GM21717 (cell line): Measurements from ENCODE around the gene CYB561D2.

Experiments used
- ATAC-seq: cut with Tn5 transposase; IDR thresholded peaks from one replicate; pipeline ENCODE4 v1.9.1; 2021; ENCODE audit warnings: mild to moderate bottlenecking, moderate library complexity; ENCODE audit not compliant: unreplicated experiment

The CYB561D2 gene

DNA sequence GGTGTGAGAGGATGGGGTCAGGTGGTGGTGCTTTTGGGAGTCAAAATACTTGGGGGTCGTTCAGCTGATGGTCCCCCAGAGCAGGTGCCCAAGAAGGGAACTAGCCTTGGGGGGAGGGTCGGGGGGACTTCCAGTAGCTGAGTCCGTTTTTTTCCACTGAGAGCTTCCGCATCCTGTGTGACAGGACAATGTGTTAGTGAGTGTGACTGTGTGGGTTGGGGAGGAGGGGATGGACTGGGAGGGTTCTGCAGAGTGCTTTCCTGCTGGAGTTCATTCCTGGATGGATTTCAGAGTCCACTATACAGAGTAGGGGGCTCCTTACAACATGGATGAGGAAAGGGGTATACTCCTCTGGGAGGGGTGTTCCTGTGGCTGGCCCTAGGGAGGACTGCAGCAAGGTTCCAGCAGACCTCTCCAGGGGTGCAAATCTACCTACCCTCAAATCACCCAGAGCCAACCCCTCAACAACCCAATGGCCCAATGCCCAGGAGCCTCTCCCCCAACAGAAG, 27.5 kb upstream of the CYB561D2 start:
- ATAC-seq: no peak

DNA sequence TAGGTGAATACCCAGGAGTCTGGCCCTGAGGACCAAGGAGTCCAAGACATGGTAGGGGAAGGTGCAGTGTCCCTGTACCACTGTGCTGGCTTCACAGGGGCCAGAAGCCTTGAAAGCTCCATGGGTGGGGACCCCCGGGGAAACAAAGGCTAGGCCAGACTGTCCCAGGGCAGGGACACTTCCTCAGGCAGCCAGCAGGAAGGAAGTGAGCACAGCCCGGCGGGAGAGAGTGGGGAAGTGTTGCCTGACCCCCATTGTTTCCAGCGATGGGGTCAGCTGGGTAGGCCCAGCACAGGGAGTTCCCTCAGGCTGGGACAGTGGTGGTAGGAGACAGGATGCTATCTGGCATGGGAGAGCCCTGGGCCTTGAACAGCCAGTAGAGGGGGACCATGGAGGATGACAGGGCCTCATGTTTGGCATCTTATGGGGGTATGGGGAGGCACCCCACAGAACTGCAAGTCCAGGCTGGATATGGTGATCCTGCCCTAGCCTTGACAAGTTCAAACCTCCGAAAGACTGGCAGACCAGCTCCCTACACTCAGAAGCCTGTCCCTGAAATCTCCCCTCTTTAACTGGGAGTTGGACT, 27.0 kb upstream of the CYB561D2 start:
- no peak for ATAC-seq

DNA sequence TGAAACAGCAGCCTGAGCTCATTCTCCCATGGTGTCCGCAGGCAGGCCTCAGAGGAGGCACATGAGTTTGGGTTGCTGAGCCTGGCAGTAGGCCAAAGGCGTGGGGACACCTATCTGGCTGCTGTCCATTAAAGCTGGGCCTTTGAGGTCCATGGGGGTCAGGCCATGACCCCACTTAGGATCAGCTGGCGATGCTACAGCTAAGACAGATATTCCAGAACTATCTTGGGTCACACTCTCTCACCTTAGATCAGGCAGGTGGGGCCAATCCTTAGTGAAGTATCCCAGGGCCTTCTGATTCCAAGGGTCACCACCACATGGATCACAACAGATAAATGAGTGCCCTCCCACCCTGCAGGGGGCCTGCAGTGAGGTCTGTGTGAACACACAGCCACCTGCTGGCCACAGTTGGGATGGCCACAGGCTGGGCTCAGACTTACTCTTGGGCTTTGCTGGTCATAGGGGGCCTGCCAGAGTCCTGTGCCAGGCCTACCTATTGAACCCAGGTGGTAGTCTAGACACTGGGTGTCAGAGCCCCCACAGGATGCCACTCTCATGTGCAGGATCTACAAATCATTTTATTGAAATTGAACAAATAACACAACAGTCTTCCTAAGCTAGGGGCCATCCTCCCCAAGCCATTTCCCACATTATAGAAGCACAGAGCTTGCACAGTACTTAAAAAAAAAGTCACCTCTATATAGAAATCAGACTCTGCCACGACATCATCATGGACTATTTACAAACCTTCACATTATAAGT, 26.1 kb upstream of the CYB561D2 start:
- ATAC-seq: no peak

DNA sequence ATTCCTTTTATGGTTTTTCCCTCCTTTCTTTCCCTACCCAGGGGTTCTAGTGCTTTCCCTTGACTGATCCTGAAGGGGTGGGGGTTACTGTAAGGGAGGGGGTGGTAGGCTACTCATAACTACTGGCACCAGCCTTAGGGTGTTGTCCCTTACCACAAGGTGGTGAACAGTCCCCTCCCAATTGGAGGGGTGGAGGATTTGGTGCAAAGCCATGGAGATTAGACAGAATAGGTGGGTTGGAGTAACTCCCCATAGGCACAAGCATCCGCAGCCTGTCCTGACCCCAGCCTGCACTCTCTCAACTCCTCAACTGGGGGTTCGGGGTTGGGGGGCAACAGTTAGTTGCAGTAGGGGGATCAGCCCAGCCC, 25.6 kb upstream of the CYB561D2 start:
- no peak for ATAC-seq

DNA sequence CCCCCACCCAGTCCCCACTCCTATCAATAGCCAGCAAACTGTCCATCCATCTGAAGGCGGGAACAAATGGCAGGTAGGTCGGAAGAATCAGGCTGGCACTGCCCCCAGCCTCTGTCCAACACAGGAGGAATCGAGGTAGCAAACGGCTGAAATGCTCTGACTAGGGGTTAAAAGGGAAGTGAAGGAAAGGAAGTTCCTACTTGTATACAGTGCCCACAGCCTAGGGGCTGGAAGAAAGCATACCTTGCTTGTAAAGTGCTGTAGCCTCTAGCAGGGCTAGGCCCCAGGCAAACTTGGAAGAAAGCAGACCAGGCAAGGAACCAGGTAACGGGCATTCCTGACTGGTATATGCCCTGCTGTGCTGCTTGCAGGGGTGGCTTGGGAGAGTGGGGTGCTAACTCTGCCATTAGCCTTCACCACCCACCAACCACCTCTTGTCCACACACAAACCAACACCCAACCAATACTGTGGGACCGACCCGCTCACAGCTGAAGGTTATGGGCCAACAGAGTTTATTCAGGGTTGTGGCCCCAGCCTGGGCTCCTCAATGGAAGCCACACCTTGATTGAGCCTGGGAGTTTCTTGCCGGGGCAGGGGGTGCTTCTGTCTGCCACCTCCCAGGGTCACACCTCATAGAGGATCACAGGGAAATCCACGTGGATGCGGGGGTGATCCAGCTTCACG, 25.0 kb upstream of the CYB561D2 start:
- ATAC-seq: no peak

DNA sequence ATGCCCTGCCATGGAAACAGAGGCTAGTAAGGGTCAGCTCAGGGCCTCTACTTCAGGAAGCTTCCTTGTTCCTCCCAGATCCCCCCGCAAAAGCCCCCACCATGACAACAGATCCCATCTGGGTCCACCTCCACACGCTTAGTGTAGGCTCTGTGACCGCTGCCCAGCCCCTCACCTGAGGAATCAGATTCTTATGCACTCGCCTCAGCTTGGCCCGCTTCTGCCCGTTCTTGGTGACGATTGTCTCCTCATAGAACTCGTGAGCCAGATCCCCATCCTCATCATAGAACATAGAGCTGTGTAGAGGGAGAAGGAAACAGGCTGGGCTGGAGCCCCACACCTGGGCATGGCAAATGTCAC, 24.5 kb upstream of the CYB561D2 start:
- ATAC-seq: no peak

DNA sequence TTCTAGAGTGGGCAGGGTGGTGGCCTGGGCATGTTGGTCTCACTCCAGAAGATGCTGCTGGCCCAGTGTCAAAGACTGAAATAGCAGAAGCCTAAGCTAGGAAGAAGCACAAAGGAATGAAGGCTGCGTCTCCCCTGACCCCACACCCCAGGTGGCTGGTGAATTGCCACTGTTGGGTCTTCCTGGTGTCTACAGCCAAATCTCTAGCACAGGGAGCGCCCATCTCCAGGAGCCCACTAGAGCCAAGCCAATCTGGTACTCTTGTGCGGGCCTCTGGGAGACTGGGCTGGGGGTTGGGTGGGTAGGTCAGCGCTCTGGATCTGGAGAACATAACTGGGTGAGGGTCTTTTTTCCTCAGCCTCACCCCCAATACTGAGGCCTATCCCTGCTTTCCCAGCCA, 23.5 kb upstream of the CYB561D2 start:
- no peak for ATAC-seq

DNA sequence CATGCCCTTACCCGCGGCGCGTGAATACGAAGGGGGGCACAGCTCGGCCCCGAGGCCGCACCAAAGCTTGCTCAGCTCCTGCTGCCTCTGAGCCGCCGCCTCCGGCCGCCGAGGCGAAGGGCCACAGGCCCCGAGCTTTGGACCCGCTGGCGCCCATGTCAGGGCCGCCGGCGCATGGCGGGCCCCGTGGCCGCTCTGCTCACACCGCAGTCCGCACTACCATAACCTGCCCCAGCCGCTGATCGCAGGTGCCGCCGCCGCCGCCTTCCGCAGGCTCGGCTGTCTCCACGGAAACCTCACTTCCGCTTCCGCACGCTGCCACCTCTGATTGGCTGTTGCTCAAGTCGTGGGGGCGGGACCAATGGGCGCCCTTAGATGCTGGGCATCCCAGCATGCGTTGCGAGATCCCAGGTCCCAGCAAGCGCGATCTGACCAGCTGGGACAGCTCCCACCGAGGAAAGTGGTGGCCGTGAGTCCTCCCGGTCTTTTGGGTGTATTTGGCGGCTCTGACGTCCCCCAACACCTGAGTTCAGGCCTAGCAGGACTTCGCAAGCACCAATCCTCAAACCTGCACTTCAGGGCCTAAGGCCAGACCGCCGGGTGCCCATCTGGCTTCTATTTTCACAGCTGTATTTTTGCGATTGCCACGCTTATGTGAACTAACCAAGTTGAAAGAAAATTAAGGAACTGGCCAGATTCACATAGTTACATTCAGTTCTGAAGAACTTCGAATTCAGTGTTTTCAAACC, 22.5 kb upstream of the CYB561D2 start, which contains the start of gene TUSC2:
TUSC2 (minus strand) TSS at position 281 of the 749 bp plus-strand sequence; CDS start at position 157, 124 bp downstream.
- peak; percentile 69 for ATAC-seq

DNA sequence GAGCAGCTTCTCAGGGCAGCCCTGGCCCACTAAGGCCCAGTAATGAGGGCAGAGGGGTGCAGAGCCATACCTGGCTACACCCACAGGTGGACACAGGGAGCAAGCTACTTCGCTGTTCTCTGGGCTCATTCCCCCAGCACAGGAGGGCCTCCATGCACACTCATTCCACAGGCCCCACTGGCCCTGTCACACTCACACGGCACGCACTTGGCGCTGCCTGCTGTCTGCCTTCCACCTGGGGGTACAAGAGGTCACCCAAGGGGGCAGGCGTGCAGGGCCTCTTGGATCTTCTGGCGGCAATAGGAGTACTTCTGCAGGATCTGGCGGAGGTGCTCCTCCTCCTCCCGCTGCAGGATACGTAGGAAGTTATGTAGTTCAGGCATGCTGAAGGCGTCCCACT, 20.3 kb upstream of the CYB561D2 start:
- no peak for ATAC-seq

DNA sequence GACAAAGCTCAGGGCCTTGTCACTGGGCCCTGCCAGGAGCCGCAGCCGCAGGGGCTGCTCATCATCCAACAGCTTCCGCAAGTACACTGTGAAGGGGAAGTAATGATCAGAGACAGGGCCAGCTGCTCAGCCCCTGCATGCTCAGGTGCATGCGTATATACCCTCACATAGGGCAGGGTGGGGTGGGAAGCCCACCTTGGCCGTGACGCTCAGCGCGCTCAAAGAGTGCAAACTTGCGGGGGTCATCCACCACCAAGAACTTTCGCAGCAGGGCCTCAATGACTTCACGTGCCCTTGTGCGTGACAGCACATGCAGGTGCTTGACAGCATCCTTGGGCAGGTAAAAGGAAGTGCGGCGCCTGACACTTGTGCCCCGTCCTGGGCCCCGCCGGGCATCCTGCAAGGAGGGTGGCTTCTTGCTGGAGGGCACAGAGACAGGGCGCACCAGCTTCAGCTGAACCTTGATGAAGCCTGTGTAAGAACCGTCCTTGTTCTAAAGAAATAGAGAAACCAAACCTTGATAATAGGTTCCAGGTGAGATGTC, 19.2 kb upstream of the CYB561D2 start:
- no peak for ATAC-seq

DNA sequence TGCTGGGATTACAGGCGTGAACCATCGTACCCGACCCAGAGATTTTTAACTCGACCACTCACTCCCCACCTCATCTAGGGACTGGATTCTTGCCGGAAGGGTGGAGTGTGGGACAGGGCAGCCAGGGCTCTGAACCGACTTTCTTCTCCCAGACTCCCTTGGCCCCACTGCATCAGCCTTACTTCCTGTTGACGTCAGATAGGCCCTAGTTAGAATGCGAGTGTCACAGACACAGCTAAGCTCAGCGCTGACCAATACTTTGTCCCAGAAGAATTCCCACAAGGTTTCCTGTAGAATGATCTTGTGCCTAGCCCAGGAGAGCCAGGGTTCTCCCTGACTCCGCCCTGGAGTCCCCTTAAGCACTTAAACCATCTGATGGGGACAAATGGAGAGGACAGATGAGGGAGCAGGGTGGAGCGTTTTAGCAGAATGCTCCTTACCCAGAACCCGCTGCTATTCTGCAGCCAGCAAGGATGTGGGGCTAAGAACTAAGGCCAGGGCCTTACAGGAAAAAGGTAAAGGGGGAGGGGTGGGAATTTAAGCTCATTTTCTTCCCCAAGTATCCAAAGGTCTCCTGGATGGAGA, 16.8 kb upstream of the CYB561D2 start:
- ATAC-seq: no peak

DNA sequence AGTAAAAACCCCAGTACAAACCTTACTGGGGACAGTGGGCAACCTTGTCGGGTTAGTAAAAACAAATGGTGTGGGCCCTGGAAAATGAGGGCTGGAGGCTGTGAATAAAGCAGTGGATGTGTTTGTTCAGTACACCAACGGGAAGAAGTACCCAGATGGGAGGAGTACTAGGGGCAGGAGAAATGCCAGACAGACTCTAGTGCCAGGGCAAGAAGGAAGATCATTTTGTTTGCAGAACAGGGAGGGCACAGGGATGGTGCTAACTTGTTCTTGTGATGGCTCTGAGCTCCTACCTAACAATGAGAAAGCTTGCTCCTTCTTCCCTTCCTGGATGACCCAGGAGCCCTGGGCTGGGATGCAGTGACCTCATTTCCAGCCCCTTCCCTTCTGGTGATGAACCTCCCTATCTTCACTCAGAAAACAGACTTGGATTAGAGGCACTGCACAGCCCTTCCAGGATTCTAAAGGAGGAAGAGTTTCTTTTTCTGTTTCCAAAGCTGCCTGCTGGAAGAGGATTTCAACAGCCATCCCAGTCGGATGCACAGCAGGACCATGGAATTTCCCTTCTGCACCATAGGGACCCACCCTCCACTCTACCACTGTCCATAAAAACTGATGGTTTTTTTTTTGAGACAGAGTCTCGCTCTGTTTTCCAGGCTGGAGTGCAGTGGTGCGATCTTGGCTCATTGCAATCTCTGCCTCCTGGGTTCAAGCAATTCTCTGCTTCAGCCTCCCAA, 16.2 kb upstream of the CYB561D2 start:
- no peak for ATAC-seq

DNA sequence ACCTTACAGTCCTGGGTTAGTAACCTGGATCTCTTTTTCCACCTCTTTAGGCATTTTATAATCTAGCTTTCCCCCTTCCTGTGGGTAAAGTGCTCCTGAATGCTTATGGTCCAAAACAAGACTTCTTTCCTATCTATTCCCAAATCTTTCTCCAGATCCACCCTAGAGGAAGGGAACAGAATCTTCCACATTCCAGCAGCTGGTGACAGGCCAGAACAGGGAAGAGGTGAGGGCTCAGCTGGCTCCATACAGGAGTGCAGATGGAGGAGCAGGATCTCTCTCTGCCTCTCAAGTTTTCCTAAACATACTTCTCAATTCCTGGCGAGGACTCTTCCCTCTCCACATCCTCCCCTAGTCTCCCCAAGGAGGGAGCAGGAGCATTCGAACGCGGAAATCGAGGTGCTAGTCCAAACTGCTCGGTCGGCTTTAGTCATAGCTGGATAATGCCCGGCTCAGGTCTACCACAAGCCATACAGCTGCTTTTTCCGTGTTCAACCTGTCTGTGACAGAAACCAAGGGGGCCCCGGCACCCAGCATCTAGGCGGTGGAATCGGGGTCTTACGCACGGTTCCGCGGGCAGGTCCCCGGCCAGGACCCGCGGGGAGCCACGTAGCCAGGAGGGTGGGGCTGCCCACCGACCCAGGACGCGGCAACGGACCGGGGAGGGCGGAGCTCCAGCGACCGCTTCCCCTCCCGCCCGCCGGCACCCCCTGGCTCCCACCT, 14.0 kb upstream of the CYB561D2 start:
- peak; percentile 31 for ATAC-seq

DNA sequence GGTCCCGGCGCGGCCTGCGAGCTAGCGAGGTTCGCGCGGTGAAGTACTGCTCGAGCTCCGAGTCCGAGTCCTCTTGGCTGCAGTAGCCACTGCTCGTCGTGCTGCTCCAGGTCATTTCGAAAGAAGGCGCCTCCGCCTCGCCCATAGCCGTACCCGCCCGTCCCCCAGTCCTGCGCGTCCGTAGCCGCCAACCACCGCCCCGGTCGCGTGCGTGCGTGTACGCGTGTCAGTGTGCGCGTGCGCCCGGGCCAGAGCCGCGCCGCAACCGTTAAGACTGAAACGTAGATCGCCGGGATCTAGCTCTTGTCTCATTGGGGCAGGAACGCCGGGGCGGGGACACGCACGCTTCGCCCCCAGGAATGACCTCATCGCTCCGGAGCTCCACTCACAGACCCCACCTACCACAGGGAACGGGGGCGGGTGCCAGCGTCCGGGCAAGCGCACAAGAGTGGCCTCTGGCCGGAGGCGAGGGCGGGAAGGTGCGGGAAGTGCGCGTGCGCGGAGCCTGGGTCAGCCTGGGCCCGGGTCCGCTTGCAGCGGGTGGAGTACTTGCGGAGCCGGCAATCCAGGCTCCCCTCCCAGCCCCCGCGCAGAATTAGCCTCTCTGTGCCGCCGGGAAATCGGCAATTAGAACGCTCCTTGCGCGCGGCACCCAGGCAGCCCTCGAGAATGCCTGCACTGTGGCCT, 13.3 kb upstream of the CYB561D2 start:
- ATAC-seq: peak; percentile 61

DNA sequence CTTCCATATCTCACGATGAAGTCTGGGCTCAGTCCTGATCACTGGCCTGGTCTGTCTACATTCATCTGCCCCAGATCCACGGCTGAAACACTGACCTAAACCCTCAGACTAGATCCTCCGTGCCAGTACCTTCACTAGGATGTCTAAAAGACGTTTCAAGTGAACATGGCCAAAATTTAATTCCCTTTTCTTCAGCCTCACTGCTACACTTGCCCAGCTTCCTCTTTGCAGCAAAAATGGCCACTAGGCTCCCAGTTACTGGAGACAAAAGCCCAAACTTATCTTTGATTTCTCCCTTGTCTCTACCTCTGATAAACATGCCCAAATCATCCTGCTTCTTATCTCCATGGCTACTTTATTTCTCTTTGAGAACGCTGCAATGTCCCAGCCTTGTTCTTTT, 11.7 kb upstream of the CYB561D2 start:
- no peak for ATAC-seq

DNA sequence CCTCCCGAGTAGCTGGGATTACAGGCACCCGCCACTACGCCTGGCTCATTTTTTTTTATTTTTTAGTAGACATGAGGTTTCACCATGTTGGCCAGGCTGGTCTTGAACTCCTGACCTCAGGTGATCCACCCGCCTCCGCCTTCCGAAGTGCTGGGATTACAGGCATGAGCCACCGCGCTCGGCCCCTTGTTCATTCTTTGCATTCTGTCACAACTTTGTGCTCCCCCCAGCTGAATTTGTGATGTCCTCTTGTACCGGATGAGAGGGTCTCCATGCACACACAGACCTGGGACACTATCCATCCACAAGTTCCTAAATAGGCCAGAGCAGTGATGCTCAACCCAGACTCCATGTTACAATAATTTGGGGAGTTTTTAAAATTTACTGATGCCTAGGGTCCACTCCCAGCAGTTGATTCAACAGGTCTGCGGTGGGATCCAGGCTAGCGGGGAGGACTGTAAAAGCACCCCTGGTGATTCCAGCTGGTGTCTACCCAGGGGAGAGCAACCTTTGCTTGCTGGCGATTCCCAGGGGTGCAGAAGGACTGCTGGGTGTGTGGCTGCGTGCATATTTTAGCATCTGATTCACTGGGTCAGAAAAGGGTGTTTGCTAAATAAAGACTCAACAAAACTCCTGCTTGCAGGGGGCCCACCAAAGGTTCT, 11.0 kb upstream of the CYB561D2 start:
- ATAC-seq: no peak

DNA sequence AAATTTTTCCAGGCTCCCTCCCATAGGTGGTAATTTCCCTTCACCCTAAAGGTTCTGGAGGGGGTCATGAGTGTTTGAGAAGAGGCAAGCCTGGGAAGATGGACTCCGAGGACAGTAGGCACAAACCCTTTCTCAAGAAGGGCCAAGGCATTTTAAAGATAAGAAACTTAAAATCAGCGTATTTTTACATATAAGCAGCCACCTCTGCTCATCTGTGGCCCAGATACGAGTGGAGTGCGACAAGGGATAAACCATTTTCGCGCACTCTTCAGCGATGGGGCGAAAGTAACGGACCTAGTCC, 10.6 kb upstream of the CYB561D2 start:
- ATAC-seq: no peak
